Liver (tissue), 9 donors: ENCODE data around the gene MBP. TPM values are rescaled to one million over a fixed set of nuclear protein-coding genes. Genes with fewer than 3 reads are reported as not detected.
A peak's percentile ranks its signal among the peaks of the same experiment; 100 is the strongest.

Experiments used
- DNase-seq: peaks from one replicate; pipeline ENCODE4 v3.0.0-alpha.2; 2017; ENCODE audit warnings: low spot score
- H3K27ac ChIP-seq, 2 donors: one replicate each; pipeline ENCODE4 v1.7.0; 2013; ENCODE audit warnings: inconsistent platforms in 2 of 2, low read length in 2 of 2, control low read depth in 1 of 2, low read depth in 1 of 2, mild to moderate bottlenecking in 1 of 2
- H3K27me3 ChIP-seq, 4 donors: one replicate each; pipeline versions ENCODE4 v1.6.1 to v1.7.0; 2013; ENCODE audit warnings: low read length in 3 of 4, inconsistent platforms in 1 of 4, mild to moderate bottlenecking in 1 of 4, moderate library complexity in 1 of 4; ENCODE audit not compliant: control insufficient read depth in 4 of 4, insufficient read depth in 4 of 4
- H3K36me3 ChIP-seq, 4 donors: one replicate each; pipeline versions ENCODE4 v1.6.1 to v1.7.0; 2013; ENCODE audit warnings: low read length in 3 of 4, mild to moderate bottlenecking in 3 of 4, low read depth in 1 of 4, moderate library complexity in 1 of 4; ENCODE audit not compliant: control insufficient read depth in 4 of 4, insufficient read depth in 3 of 4
- H3K4me1 ChIP-seq, 4 donors: one replicate each; pipeline versions ENCODE4 v1.6.1 to v1.7.0; 2013; ENCODE audit warnings: low read length in 3 of 4, mild to moderate bottlenecking in 3 of 4, moderate library complexity in 1 of 4; ENCODE audit not compliant: control insufficient read depth in 4 of 4, insufficient read depth in 4 of 4
- H3K4me3 ChIP-seq, 3 donors: one replicate each; pipeline versions ENCODE4 v1.6.1 to v1.7.0; 2013; ENCODE audit warnings: low read length in 3 of 3, control low read depth in 1 of 3, low read depth in 1 of 3, mild to moderate bottlenecking in 1 of 3
- H3K9ac ChIP-seq, 2 donors: one replicate each; pipeline ENCODE4 v1.7.0; 2013; ENCODE audit warnings: low read length in 2 of 2, mild to moderate bottlenecking in 2 of 2, moderate library complexity in 2 of 2, control low read depth in 1 of 2, low read depth in 1 of 2
- H3K9me3 ChIP-seq, 4 donors: one replicate each; pipeline versions ENCODE4 v1.6.1 to v1.7.0; 2013; ENCODE audit warnings: low read length in 3 of 4; ENCODE audit not compliant: control insufficient read depth in 4 of 4
- CTCF ChIP-seq: fragments of 150-350 bp; IDR thresholded peaks from 2 replicates; pipeline ENCODE4 v1.5.1; 2017; ENCODE audit warnings: improper control_type of control experiment, low read depth, low read length; ENCODE audit not compliant: missing input control
- FOXA1 ChIP-seq: IDR thresholded peaks from 2 replicates; pipeline ENCODE4 v1.6.1; 2016; ENCODE audit warnings: antibody characterized with exemption
- FOXA2 ChIP-seq: IDR thresholded peaks from 2 replicates; pipeline ENCODE4 v1.6.1; 2016; ENCODE audit warnings: antibody characterized with exemption
- HNF4A ChIP-seq, 2 donors: conservative IDR thresholded peaks; 2 replicates each; pipeline ENCODE4 v1.6.1; 2016; ENCODE audit warnings: antibody characterized with exemption in 2 of 2, mild to moderate bottlenecking in 2 of 2
- HNF4G ChIP-seq: IDR thresholded peaks from 2 replicates; pipeline ENCODE4 v1.6.1; 2016; ENCODE audit warnings: antibody characterized with exemption
- JUND ChIP-seq, 2 donors: IDR thresholded peaks; 2 replicates each; pipeline ENCODE4 v1.6.1; 2016; ENCODE audit warnings: antibody characterized with exemption in 2 of 2
- MAX ChIP-seq: IDR thresholded peaks from 2 replicates; pipeline ENCODE4 v1.6.1; 2016; ENCODE audit warnings: antibody characterized with exemption
- RAD21 ChIP-seq, 2 donors: IDR thresholded peaks; 2 replicates each; pipeline ENCODE4 v1.6.1; 2016; ENCODE audit warnings: antibody characterized with exemption in 2 of 2, mild to moderate bottlenecking in 2 of 2
- REST ChIP-seq: IDR thresholded peaks from 2 replicates; pipeline ENCODE4 v1.6.1; 2016; ENCODE audit warnings: antibody characterized with exemption, mild to moderate bottlenecking
- RXRA ChIP-seq, 2 donors: IDR thresholded peaks; 2 replicates each; pipeline ENCODE4 v1.6.1; 2017 to 2018; ENCODE audit warnings: antibody characterized with exemption in 2 of 2, mild to moderate bottlenecking in 1 of 2
- SP1 ChIP-seq: IDR thresholded peaks from 2 replicates; pipeline ENCODE4 v1.6.1; 2018; ENCODE audit warnings: antibody characterized with exemption, mild to moderate bottlenecking
- TAF1 ChIP-seq: conservative IDR thresholded peaks from 2 replicates; pipeline ENCODE4 v1.6.1; 2016; ENCODE audit warnings: antibody characterized with exemption, mild to moderate bottlenecking
- YY1 ChIP-seq: IDR thresholded peaks from 2 replicates; pipeline ENCODE4 v1.6.1; 2016; ENCODE audit warnings: antibody characterized with exemption, mild to moderate bottlenecking
- WGBS: extraction: QIAGEN DNeasy Blood & Tissue Kit; methylation state at CpG from one replicate; pipeline ENCODE4 v1.1.7; 2013; 5-methylcytosine and 5-hydroxymethylcytosine counted together
- polyA plus RNA-seq, 2 donors: library from polyadenylated mRNA; stranded (reverse) in 1 of 2; unstranded in 1 of 2; fragments of 200-250 nt in 1 of 2; fragments of >200 nt in 1 of 2; fragmentation: Nextera tagmentation in 1 of 2; extraction: Ambion mirVana in 1 of 2; gene quantifications; one replicate each; pipeline versions ENCODE4 v1.2.1 to v1.2.3, GENCODE V29; 2013 to 2015
- total RNA-seq, 2 donors: library from RNA; depleted of rRNA; stranded (reverse); fragments of >200 nt; gene quantifications; one replicate each; pipeline ENCODE4 v1.2.3, GENCODE V29; 2014
- donor health status: healthy.
- donor health status: healthy.
- donor health status: healthy.
- donor health status: healthy.
- donor health status: healthy.

Gene MBP
- total and polyA plus RNA-seq, 4 donors = 9.7 to 23.3 (median 17.7) TPM

DNA sequence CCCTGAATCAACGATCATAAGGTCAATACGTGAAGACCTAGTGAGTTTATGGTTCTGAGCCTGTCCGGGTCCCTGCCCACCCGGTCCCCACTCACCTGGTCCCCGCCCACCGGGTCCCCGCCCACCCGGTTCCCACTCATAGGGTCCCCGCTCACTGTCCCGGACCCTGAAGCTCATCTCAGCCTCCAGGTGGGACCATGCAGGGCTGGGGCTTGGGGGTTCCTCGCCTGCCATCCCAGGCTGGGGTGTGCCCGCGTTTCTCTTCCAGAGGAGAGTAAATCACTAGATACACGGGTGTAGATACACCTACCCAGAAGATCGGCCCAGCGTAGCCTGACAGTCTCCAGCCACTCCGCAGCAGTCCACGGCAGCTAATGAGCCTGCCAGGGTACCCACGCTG is 131.5 kb downstream of the MBP start:
- DNase-seq = no peak
- Histone ChIP-seq H3K36me3 (no peaks in the 10 kb centered on the region), H3K27ac (no peak overlapping the region), H3K27me3 (no peaks in the 10 kb centered on the region), H3K9ac (no peak overlapping the region), H3K9me3 (no peaks in the 10 kb centered on the region), H3K4me3 (no peak overlapping the region), H3K4me1 (peaks cover 0 to 2% (median under 1%) of the 10 kb centered on the region in 4 donors)
- whole genome bisulfite sequencing = 83% methylated on average over 19 of the region's 19 CpGs
- no peak for TF ChIP-seq CTCF

GRCh38 chr18:77000527-77000926 is 132.1 kb downstream of the MBP start:
- H3K4me1 ChIP-seq = peaks cover 0 to 2% (median 0%) of the 10 kb centered on the region in 4 donors
- H3K9me3 ChIP-seq = no peaks in the 10 kb centered on the region
- peak; percentile 95 to 98 for TF ChIP-seq RAD21 (IDR thresholded peaks at IDR 0.05)
- no peak for TF ChIP-seq REST
- TF ChIP-seq CTCF = peak; percentile 94
- no peak for TF ChIP-seq FOXA2
- TF ChIP-seq JUND (IDR thresholded peaks at IDR 0.05) = no peak
- 22% methylated on average over 11 of the region's 11 CpGs for WGBS
- H3K27me3 ChIP-seq = no peaks in the 10 kb centered on the region
- no peak overlapping the region for H3K9ac ChIP-seq
- peak; percentile 70 for DNase-seq
- no peak overlapping the region for H3K27ac ChIP-seq
- H3K4me3 ChIP-seq = peak overlapping the region in 1 of 3 donors; percentile 3
- H3K36me3 ChIP-seq = no peaks in the 10 kb centered on the region

- no peaks in the 10 kb centered on the region for H3K36me3 ChIP-seq
- no peaks in the 10 kb centered on the region for H3K27me3 ChIP-seq
- no peaks in the 10 kb centered on the region for H3K9me3 ChIP-seq
- H3K9ac ChIP-seq = no peak overlapping the region
- H3K4me1 ChIP-seq = peaks cover 0 to 2% (median 0%) of the 10 kb centered on the region in 4 donors
- H3K27ac ChIP-seq = no peak overlapping the region
- 93% methylated on average over 13 of the region's 13 CpGs for WGBS
- no peak for DNase-seq
- no peak overlapping the region for H3K4me3 ChIP-seq
- TF ChIP-seq SP1 (no peak), HNF4G (no peak), FOXA2 (no peak), FOXA1 (no peak), TAF1 (no peak), YY1 (no peak), REST (no peak), HNF4A (conservative IDR thresholded peaks at IDR 0.05) (no peak), MAX (no peak), RXRA (IDR thresholded peaks at IDR 0.05) (no peak), RAD21 (IDR thresholded peaks at IDR 0.05) (no peak), JUND (IDR thresholded peaks at IDR 0.05) (no peak), CTCF (no peak)
Measured at GRCh38 chr18:76999077-76999476, 133.5 kb downstream of the MBP start.
